Dendritic cell treated with granulocyte-macrophage colony-stimulating factor and Interleukin-4, amounts not matched to agents 40 ng/mL and 50 ng/mL, for 4 days (primary cell): ENCODE data around the gene OTUD5.
A peak's percentile ranks its signal among the peaks of the same experiment; 100 is the strongest.

Source experiments
- H3K27ac Mint-ChIP-seq: one replicate; pipeline ENCODE4 v1.8.0; 2022; ENCODE audit warnings: mild to moderate bottlenecking, mixed read lengths
- H3K27me3 Mint-ChIP-seq: one replicate; pipeline ENCODE4 v1.8.0; 2022; ENCODE audit warnings: mild to moderate bottlenecking, mixed read lengths
- H3K36me3 Mint-ChIP-seq: one replicate; pipeline ENCODE4 v1.8.0; 2022; ENCODE audit warnings: low read depth, mixed read lengths
- H3K4me1 Mint-ChIP-seq: one replicate; pipeline ENCODE4 v1.8.0; 2022; ENCODE audit warnings: low read depth, mixed read lengths
- H3K4me3 Mint-ChIP-seq: one replicate; pipeline ENCODE4 v1.8.0; 2022; ENCODE audit warnings: mild to moderate bottlenecking, moderate library complexity, mixed read lengths
- H3K9me3 Mint-ChIP-seq: one replicate; pipeline ENCODE4 v1.8.0; 2022; ENCODE audit warnings: mixed read lengths
- intact Hi-C: fragments of 100-400 bp; cut with micrococcal nuclease; formaldehyde crosslinking; loops from one replicate; pipeline ENCODE4 v1.15.0; 2022

The OTUD5 gene

GRCh38 chrX:48918643-48919340 is 38.6 kb downstream of the OTUD5 start, which contains the start of gene PIM2:
PIM2 (minus strand) TSS chrX:48919024; CDS start chrX:48918834, 190 bp downstream.
- H3K9me3 Mint-ChIP-seq, result no peaks in the 10 kb centered on the region

GRCh38 chrX:48918301-48918642 is 39.1 kb downstream of the OTUD5 start:
- intact Hi-C loops, result loop anchor here (2.0 to 5.0 kb wide), 2 partner anchors 19 to 124 kb away; partner anchors contain the start of gene TFE3
- peaks cover 57% of the 10 kb centered on the region for H3K36me3 Mint-ChIP-seq
- peak overlapping the region; percentile 90 for H3K4me3 Mint-ChIP-seq
- H3K4me1 Mint-ChIP-seq, result peaks cover 54% of the 10 kb centered on the region
- no peaks in the 10 kb centered on the region for H3K9me3 Mint-ChIP-seq
- peak overlapping the region; percentile 92 for H3K27ac Mint-ChIP-seq
- no peaks in the 10 kb centered on the region for H3K27me3 Mint-ChIP-seq

More at GRCh38 chrX:48918643-48919340, 38.6 kb downstream of the OTUD5 start, which contains the start of gene PIM2:
- Mint-ChIP-seq H3K36me3 (peaks cover 57% of the 10 kb centered on the region), H3K4me3 (peak within 1 kb of the TSS; percentile 90), H3K27ac (peak within 1 kb of the TSS; percentile 92), H3K27me3 (no peaks in the 10 kb centered on the region), H3K4me1 (peaks cover 53% of the 10 kb centered on the region)
- intact Hi-C loops, result loop anchor here (2.0 to 5.0 kb wide), 2 partner anchors 18 to 124 kb away; partner anchors contain the start of gene TFE3

- Mint-ChIP-seq H3K36me3 (peaks cover 49% of the 10 kb centered on the region), H3K27me3 (no peaks in the 10 kb centered on the region), H3K9me3 (no peaks in the 10 kb centered on the region), H3K27ac (peak overlapping the region; percentile 92), H3K4me3 (peak overlapping the region; percentile 90), H3K4me1 (peaks cover 54% of the 10 kb centered on the region)
- intact Hi-C loops, result loop anchor here (2.0 to 5.0 kb wide), 2 partner anchors 19 to 125 kb away; partner anchors contain the start of gene TFE3
Observed at GRCh38 chrX:48917139-48918001, 40.0 kb downstream of the OTUD5 start.

- Mint-ChIP-seq H3K36me3 (peaks cover 57% of the 10 kb centered on the region), H3K4me3 (no peak overlapping the region), H3K9me3 (no peaks in the 10 kb centered on the region), H3K4me1 (peaks cover 62% of the 10 kb centered on the region), H3K27me3 (no peaks in the 10 kb centered on the region), H3K27ac (peak overlapping the region; percentile 79)
- intact Hi-C loops, result loop anchor here (5.0 kb wide), 1 partner anchor 127 kb away; the partner anchor contains the start of gene TFE3
Observed at GRCh38 chrX:48914593-48915493, 42.6 kb downstream of the OTUD5 start.

GRCh38 chrX:48913605-48914366 is 43.6 kb downstream of the OTUD5 start:
- Mint-ChIP-seq H3K27me3 (no peaks in the 10 kb centered on the region), H3K4me1 (peaks cover 56% of the 10 kb centered on the region), H3K27ac (peak overlapping the region; percentile 79), H3K36me3 (peaks cover 59% of the 10 kb centered on the region), H3K9me3 (no peaks in the 10 kb centered on the region), H3K4me3 (no peak overlapping the region)
- intact Hi-C loops, result no loop called here

- intact Hi-C loops, result no loop called here
- H3K4me3 Mint-ChIP-seq, result peak within 1 kb of the TSS; percentile 97
- H3K27me3 Mint-ChIP-seq, result no peaks in the 10 kb centered on the region
- peaks cover 61% of the 10 kb centered on the region for H3K36me3 Mint-ChIP-seq
- peaks cover 40% of the 10 kb centered on the region for H3K4me1 Mint-ChIP-seq
- no peaks in the 10 kb centered on the region for H3K9me3 Mint-ChIP-seq
- H3K27ac Mint-ChIP-seq, result peak within 1 kb of the TSS; percentile 91
Observed at GRCh38 chrX:48911412-48912182, 45.8 kb downstream of the OTUD5 start, which contains the start of gene SLC35A2. SLC35A2 (minus strand) TSS chrX:48911646; CDS start chrX:48911636, 10 bp downstream.

GRCh38 chrX:48910926-48911411 is 46.4 kb downstream of the OTUD5 start:
- H3K27ac Mint-ChIP-seq, result peak overlapping the region; percentile 91
- intact Hi-C loops, result no loop called here
- H3K4me3 Mint-ChIP-seq, result peak overlapping the region; percentile 97
- H3K4me1 Mint-ChIP-seq, result peaks cover 40% of the 10 kb centered on the region
- H3K9me3 Mint-ChIP-seq, result no peaks in the 10 kb centered on the region
- peaks cover 68% of the 10 kb centered on the region for H3K36me3 Mint-ChIP-seq
- no peaks in the 10 kb centered on the region for H3K27me3 Mint-ChIP-seq

GRCh38 chrX:48909703-48910294 is 47.6 kb downstream of the OTUD5 start:
- no peak overlapping the region for H3K27ac Mint-ChIP-seq
- intact Hi-C loops, result no loop called here
- H3K36me3 Mint-ChIP-seq, result peaks cover 68% of the 10 kb centered on the region
- H3K4me3 Mint-ChIP-seq, result no peak overlapping the region
- no peaks in the 10 kb centered on the region for H3K27me3 Mint-ChIP-seq
- no peaks in the 10 kb centered on the region for H3K9me3 Mint-ChIP-seq
- peaks cover 34% of the 10 kb centered on the region for H3K4me1 Mint-ChIP-seq

- Mint-ChIP-seq H3K4me3 (no peak overlapping the region), H3K27me3 (no peaks in the 10 kb centered on the region)
Observed at GRCh38 chrX:48908600-48908999, 48.8 kb downstream of the OTUD5 start.

GRCh38 chrX:48905090-48905790 is 52.2 kb downstream of the OTUD5 start:
- H3K27ac Mint-ChIP-seq, result no peak overlapping the region

More at GRCh38 chrX:48908600-48908999, 48.8 kb downstream of the OTUD5 start:
- intact Hi-C loops, result no loop called here
- H3K27ac Mint-ChIP-seq, result no peak overlapping the region
- H3K9me3 Mint-ChIP-seq, result no peaks in the 10 kb centered on the region
- peaks cover 22% of the 10 kb centered on the region for H3K4me1 Mint-ChIP-seq
- peaks cover 68% of the 10 kb centered on the region for H3K36me3 Mint-ChIP-seq

GRCh38 chrX:48904626-48905025 is 52.8 kb downstream of the OTUD5 start:
- H3K36me3 Mint-ChIP-seq, result peaks cover 83% of the 10 kb centered on the region
- no peak overlapping the region for H3K27ac Mint-ChIP-seq
- no peaks in the 10 kb centered on the region for H3K27me3 Mint-ChIP-seq
- H3K9me3 Mint-ChIP-seq, result no peaks in the 10 kb centered on the region
- H3K4me3 Mint-ChIP-seq, result no peak overlapping the region
- no peaks in the 10 kb centered on the region for H3K4me1 Mint-ChIP-seq
- intact Hi-C loops, result loop anchor here (5.0 kb wide), 1 partner anchor 43 kb away; no protein-coding TSS in a partner anchor

More at GRCh38 chrX:48905090-48905790, 52.2 kb downstream of the OTUD5 start:
- Mint-ChIP-seq H3K36me3 (peaks cover 83% of the 10 kb centered on the region), H3K4me1 (peaks cover 3% of the 10 kb centered on the region), H3K27me3 (no peaks in the 10 kb centered on the region), H3K4me3 (no peak overlapping the region), H3K9me3 (no peaks in the 10 kb centered on the region)
- intact Hi-C loops, result no loop called here
